NCI-H526 treated with DMSO at 0.1 percent for 48 hours (cell line): Measurements from ENCODE around the gene AP2A2.
A peak's percentile ranks its signal among the peaks of the same experiment; 100 is the strongest.

Source experiments
- DNase-seq: peaks from one replicate; lab custom pipeline; 2025; lab: John Stamatoyannopoulos, UW

The AP2A2 gene

GRCh38 chr11:925496-926301, at the start of gene AP2A2:
Gene AP2A2, plus strand, starts transcription at chr11:925870. Its CDS starts 152 bp downstream, at chr11:926022.
- peak; percentile 82 for DNase-seq

DNA sequence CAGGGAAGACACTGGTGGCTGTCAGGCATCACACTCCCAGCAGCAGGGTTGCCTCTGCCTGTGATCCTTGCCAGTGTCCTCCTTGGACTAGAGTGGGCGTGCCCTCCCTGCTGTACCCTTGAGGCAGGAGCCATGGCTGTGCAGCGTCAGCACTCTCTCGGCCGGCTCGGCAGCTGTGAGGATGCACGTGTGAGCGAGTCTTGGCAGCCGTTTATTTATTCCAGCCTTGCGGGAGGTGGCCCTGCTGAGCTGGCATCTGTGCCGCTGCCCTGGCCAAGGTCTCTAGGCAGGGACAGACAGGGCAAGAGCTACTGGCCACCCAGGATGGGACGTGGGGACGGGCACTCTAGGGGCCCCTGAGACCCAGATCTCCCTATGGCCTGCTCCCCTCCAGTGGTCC, 49.1 kb upstream of the AP2A2 start:
- no peak for DNase-seq

DNA sequence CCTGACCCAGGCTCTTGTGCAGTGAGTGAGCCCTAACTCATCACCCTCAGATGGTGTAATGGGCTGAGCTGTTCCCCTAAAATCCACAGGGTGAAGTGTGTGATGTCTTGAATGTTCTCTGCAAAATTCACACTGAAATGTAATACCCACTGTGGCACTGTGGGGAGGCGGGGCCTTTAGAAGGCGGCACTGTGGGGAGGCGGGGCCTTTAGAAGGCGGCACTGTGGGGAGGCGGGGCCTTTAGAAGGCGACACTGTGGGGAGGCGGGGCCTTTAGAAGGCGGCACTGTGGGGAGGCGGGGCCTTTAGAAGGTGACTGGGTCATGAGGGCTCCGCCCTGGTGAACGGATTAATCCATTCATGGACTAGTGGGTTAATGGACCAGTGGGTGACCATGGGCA, 48.1 kb upstream of the AP2A2 start:
- no peak for DNase-seq

- no peak for DNase-seq
Observed at GRCh38 chr11:880447-880846, 45.2 kb upstream of the AP2A2 start.

DNA sequence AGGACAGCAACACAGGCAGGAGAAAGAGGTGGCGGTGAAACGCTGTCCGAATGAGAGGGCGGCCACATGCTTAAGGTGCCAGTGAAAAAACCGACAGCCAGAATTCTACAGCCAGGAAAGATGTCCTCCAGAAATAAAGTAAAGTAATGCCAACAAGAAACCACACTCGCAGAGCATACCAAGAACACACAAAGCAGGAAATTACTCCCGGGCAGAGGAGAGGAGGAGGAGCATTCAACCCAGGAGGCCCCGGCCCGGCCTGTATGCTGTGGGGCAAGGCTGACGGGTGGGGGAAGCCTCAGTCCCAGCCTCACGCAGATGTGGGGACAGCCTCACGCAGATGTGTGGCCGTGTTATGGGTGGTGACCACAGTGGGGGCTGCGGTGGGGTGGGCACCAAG, 43.1 kb upstream of the AP2A2 start:
- DNase-seq = no peak

DNA sequence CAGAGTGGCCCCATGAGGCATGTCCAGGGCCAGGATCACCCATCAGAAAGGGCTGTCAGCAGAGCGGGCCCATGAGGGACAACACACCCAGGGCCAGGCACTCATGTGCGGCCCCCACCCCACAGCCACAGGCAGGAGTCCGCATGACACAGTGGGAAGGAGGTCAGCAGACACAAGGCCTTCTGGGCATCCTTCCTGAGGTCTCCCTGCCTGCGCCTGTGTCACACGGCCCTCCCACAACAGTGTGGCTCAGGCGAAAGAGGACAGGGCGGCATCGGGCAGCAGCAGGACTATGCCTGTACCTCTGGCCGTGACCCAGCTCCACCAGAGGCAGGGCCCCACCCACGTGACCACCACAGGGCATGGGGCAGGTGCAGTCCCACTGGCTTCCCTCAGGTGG, 42.1 kb upstream of the AP2A2 start:
- DNase-seq = no peak

DNA sequence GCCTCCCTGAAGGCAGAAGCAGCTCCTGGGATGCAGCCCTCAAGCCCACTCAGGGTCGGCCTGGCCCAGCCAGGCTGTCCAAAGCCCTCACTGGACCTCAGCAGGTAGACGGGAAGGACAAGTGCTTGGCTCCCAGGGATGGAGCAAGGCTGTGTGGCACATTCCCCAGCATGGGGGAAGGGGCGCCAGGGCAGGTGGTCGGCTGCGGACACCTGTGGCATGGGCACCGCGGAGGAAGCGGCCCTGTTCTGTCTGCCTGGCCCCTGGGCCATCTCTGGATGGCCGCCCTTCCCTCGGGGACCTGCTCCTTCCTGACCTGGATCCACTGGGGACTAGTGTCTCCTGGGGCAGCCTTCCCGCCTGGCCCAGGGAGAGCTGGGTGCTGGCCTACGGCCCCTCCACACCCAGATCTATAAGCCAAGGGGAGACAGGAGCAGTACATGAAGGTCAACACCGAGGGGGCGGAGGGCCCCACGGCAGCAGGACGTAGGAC, 41.0 kb upstream of the AP2A2 start:
- DNase-seq = no peak

DNA sequence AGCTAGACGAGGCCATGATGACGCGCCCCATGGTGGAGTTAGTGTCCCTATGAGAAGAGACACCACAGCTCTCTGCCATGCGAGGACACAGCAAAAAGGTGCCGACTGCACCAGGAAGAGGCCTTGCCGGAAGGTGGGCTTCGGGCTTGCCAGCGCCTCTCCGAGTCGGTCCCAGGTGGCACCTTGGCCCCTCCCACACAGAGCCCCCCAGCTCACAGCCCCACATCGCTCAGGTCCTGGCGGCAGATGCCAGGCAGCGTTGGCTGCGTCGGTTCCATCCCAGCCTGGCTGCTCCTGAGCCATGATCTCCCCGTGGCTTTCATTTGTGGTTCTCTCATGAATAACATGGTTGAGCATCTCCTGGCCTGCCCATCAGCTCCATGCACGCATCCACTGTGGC, 39.1 kb upstream of the AP2A2 start:
- no peak for DNase-seq

GRCh38 chr11:887589-887988, 38.1 kb upstream of the AP2A2 start:
- no peak for DNase-seq

DNA sequence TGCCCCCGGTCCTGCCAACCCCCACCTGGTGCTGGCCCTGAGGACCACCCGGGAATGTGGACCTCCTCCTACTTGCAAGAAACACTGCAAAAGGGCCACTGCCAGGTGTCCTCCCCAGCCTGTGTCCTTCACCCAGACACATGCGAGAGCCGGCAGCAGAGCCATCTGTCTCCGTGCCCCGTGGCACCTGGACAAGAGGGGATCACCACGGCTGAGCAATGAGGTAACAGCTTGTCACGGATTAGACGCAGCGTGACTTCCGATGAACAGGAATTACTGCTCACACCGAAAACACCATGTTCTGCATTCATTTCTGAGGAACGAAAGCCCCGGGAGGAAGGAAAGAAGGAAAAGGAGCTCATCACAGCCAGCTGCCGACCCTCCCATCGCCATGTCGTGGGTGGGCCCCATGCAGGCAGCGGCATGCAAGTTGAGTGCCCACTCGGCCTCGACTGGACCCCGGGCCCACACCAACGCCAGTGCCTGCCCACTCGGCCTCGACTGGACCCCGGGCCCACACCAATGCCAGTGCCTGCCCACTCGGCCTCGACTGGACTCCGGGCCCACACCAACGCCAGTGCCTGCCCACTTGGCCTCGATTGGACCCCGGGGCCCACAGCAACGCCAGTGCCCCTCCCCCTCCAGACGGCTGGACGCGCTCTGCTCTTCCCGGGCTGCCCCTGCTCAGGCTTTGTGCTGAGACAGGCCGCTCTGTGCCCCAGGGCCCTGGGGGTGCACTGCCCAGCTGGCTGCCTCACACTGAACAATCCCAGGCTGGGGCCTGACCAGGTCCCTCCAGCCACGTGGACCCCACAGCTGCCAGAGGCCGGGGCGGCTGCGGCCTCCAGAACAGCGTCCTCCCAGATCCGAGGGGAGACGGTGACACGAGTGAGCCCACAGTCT, 37.1 kb upstream of the AP2A2 start:
- no peak for DNase-seq

- DNase-seq = no peak
Observed at GRCh38 chr11:889257-889656, 36.4 kb upstream of the AP2A2 start.

DNA sequence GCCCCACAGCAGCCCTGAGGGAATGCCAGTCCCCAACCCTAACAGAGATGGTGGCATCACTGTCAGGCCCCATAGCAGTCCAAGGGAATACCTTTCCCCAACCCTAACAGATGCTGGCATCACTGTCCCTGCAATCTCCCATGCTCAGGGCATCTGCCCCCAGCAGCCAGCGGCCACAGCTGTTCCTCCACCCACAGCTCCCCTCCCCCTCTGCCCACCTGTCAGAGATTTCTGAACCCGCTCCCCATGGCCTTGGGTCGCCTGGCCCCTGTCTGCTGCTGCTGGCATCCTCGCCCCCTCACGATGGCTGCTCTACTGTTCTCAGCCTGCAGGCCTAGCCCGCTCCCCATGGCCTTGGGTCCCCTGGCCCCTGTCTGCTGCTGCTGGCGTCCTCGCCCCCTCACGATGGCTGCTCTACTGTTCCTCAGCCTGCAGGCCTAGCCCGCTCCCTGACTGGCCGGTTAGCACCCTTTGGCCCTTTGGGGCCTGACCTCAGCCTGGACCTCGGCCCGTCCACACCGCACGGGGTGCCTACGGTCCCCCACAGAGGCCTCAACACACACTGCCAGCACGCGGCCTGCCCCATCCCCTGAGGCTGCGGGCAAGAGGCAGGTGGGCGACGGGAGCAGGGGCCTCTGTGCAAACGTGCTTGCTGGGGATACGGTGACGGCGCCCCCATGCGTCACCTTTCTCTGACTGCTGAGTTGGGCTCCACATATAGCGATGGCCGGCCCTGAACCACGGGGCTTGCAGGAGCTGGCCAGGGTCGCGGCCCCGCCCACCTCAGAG, 35.8 kb upstream of the AP2A2 start:
- DNase-seq = no peak

- DNase-seq = no peak
Observed at GRCh38 chr11:890794-891540, 34.7 kb upstream of the AP2A2 start.

- no peak for DNase-seq
Observed at GRCh38 chr11:893008-893654, 32.5 kb upstream of the AP2A2 start.

GRCh38 chr11:894575-895201, 31.0 kb upstream of the AP2A2 start:
- DNase-seq = no peak

- no peak for DNase-seq
Observed at GRCh38 chr11:895331-896110, 30.1 kb upstream of the AP2A2 start.

GRCh38 chr11:897253-898142, 28.2 kb upstream of the AP2A2 start:
- DNase-seq = no peak

GRCh38 chr11:898143-898511, 27.5 kb upstream of the AP2A2 start:
- no peak for DNase-seq
